HG02852 (cell line): Measurements from ENCODE around the gene PCDH17.

ENCODE experiments used
- ATAC-seq: cut with Tn5 transposase; IDR thresholded peaks from one replicate; pipeline ENCODE4 v1.9.1; 2021; ENCODE audit warnings: mild to moderate bottlenecking, moderate library complexity; ENCODE audit not compliant: unreplicated experiment

Gene PCDH17

GRCh38 chr13:57724486-57725272, 93.1 kb downstream of the PCDH17 start:
- ATAC-seq = no peak

- no peak for ATAC-seq
These were observed 93.9 kb downstream of the PCDH17 start for GRCh38 chr13:57725480-57725879.

GRCh38 chr13:57726981-57727380, 95.4 kb downstream of the PCDH17 start:
- ATAC-seq = no peak

GRCh38 chr13:57734306-57734705, 102.8 kb downstream of the PCDH17 start:
- no peak for ATAC-seq

- ATAC-seq = no peak
These were observed 107.5 kb downstream of the PCDH17 start for GRCh38 chr13:57739089-57739488.

- no peak for ATAC-seq
These were observed 108.1 kb downstream of the PCDH17 start for GRCh38 chr13:57739543-57740190.

- no peak for ATAC-seq
These were observed 109.2 kb downstream of the PCDH17 start for GRCh38 chr13:57740719-57741118.

- ATAC-seq = no peak
These were observed 116.6 kb downstream of the PCDH17 start for GRCh38 chr13:57748096-57748495.

- no peak for ATAC-seq
These were observed 129.4 kb downstream of the PCDH17 start for GRCh38 chr13:57760951-57761350.

- no peak for ATAC-seq
These were observed 132.1 kb downstream of the PCDH17 start for GRCh38 chr13:57763689-57764088.
